ENCODE measurements around the gene EAPP. TPM values are rescaled to one million over a fixed set of nuclear protein-coding genes. Genes with fewer than 3 reads are reported as not detected.
"Not testable (repeated sequence)": the region's sequence is repeated elsewhere in the genome, so short reads cannot be mapped to it uniquely, and the experiment has no call there.

Gene EAPP
- total RNA-seq, 1 experiment from 2014 or later, result 35.0 TPM

GRCh38 chr14:34520304-34520970, 19.1 kb downstream of the EAPP start:
- not testable (repeated sequence) for H3K4me1 ChIP-seq (ENCODE audit: insufficient read depth, low read length); H2AFZ ChIP-seq (ENCODE audit: low read length); H3K56ac ChIP-seq (ENCODE audit: insufficient read length, low read depth, low read length); H2BK120ac ChIP-seq (ENCODE audit: low read depth, low read length, poor library complexity, severe bottlenecking); H3T11ph ChIP-seq (ENCODE audit: low read length); H4K8ac ChIP-seq (replicated peaks; ENCODE audit: insufficient read length, low read depth, low read length); H3K4me1 Mint-ChIP-seq; H3K4me2 ChIP-seq (ENCODE audit: insufficient read depth, insufficient read length, low read length); H2BK5ac ChIP-seq (ENCODE audit: insufficient read length, low read length); DNase-seq; H2BK15ac ChIP-seq (ENCODE audit: low read depth, low read length); H3K23ac ChIP-seq (ENCODE audit: insufficient read length, low read depth, low read length); H4K91ac ChIP-seq (ENCODE audit: insufficient read length, low read depth, low read length); H3K9me3 Mint-ChIP-seq; H3K27me3 ChIP-seq (ENCODE audit: insufficient read depth, low read length); H3K18ac ChIP-seq (ENCODE audit: insufficient read length, low read depth, low read length); H4K5ac ChIP-seq (ENCODE audit: insufficient read length, low read depth, low read length); H2BK12ac ChIP-seq (ENCODE audit: insufficient read length, low read depth, low read length); H4K20me1 ChIP-seq (ENCODE audit: control insufficient read depth, insufficient read depth, insufficient read length); H3K23me2 ChIP-seq (ENCODE audit: insufficient read length, low read depth, low read length, poor library complexity, severe bottlenecking); H3K9ac ChIP-seq (ENCODE audit: extremely low read depth, insufficient read length, low read length); H3K27ac ChIP-seq (ENCODE audit: insufficient read length, low read depth, low read length); H3K9me3 ChIP-seq (ENCODE audit: control insufficient read depth, low read depth, low read length); H3K14ac ChIP-seq (ENCODE audit: insufficient read depth, low read length); H2AK5ac ChIP-seq (ENCODE audit: insufficient read length, low read length); H3K4me3 Mint-ChIP-seq; H2BK20ac ChIP-seq (ENCODE audit: low read depth, low read length, poor library complexity, severe bottlenecking); H3K79me1 ChIP-seq (ENCODE audit: insufficient read depth, low read depth, low read length, poor library complexity, severe bottlenecking); H3K79me2 ChIP-seq (ENCODE audit: insufficient read depth, low read length); H3K27me3 Mint-ChIP-seq (ENCODE audit: low read depth); H3K4ac ChIP-seq (ENCODE audit: low read depth, low read length)
- WGBS (ENCODE audit: extremely low coverage, insufficient read length, low lambda C conversion rate), result no CpG with 5 or more reads among the region's 7 CpGs
- Mint-ChIP-seq H3K36me3 (ENCODE audit: insufficient read depth in 1 of 3, low read depth in 3 of 3) (peaks cover 26 to 76% (median 75%) of the 10 kb centered on the region in 3 experiments; a peak in 6 of 7 replicates), H3K27ac (peak overlapping the region in 1 of 3 experiments; percentile 44; a peak in 1 of 7 replicates)

Measured in H9 (cell line).